ENCODE measurements around the gene RBM43.
"Not testable (repeated sequence)": the region's sequence is repeated elsewhere in the genome, so short reads cannot be mapped to it uniquely, and the experiment has no call there.

RBM43 gene

DNA sequence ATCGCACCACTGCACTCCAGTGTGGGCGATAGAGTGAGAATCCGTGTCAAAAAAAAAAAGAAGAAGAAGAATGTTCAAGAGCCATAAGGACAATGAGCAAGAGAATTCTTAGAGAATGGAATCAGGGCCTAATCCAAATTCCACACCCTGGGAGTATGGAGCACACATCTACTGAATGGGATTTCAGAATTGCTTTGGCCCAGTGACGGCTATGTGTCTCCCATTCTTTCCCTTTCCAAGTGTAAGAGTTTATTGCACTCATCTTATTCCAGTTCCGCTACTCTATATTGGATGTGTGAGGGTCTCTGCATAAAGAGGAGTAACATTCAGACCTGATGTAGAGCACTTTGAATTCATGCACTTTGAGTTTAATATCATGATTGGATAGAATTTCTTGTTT is 5.9 kb upstream of the RBM43 start:
- DNase-seq = no peak

DNA sequence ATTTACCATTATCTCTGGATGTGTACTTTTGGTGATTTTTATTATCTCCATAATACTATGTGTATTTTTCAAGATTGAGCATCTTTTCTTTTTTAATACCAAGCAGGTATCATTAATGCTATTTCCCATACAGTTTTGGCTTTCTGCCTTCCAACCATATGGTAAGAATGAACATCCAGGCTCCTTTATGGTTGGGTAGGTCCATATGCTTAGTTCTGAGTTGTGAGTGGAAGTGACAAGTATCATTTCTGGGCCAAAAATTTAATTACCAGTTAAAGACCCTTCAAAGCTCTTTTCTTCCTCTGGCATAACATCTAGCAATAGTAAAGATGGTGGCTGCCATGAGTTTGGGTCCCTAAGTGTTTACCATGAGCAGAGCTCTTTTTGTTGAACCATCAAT is 4.3 kb upstream of the RBM43 start:
- no peak for DNase-seq

DNA sequence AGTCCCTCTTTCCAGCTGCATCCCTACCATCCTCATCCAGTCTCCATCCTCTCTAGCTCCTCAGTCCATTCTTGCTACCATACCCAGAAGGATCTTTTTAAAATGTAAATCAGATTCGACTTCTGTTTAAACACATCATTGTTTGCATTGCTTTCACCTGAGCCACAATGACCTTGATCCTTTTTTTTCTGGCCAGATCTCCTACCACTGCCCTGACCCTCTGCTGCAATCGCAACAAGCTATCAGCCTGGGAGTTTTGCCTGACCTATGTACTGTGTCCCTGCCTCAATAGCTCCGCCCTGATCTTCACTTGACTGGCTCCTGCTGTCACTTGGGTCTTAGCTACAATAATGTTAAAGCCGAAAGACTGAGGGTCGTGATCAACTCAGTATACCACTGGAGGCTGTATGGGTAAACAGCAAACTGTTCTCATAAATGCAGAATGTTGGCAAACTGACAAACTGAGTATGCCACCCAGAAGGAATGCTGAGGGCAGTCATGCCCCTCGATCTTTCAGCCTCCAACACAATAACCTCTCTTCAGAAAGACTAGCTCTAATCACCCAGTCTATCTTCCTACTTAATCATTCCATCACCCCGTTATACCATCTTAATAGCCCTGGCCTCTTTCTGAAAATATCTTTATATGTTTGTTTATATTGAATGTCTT is 2.6 kb upstream of the RBM43 start:
- DNase-seq = no peak

DNA sequence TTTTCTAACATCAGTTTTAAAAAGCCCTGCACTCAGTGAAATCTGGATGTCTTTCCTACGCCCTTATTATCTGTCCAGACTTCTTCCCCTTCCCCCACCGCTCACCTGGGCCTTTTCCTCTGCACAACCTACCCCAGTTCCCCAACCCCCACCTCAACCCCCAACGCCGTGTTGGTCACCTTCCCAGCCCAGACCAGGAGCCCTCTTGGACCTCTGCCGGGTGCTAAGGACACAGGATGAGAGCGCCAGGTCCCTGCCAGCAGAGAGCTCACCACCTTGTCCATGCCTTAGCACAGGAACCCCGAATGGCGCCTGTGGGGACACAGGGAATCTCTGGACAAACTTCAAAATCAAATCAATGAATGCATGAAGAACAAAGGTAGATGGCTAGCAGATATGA is 966 bp upstream of the RBM43 start:
- DNase-seq = no peak

DNA sequence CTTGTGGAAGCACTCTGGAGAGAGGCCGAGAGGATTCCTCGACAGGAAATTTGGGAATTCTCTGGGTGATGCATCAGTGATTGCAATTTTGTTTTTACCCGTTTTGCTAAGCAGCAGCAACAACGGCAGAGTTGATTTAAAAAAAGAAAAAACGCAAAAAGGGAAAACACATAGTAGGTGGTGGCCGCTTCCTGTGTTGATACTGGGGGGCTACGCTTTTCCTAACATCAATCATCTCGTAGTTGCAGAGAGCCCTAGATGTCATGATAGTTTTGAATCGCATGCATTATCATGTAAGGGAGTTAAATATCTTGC is 271 bp upstream of the RBM43 start:
- DNase-seq = no peak

DNA sequence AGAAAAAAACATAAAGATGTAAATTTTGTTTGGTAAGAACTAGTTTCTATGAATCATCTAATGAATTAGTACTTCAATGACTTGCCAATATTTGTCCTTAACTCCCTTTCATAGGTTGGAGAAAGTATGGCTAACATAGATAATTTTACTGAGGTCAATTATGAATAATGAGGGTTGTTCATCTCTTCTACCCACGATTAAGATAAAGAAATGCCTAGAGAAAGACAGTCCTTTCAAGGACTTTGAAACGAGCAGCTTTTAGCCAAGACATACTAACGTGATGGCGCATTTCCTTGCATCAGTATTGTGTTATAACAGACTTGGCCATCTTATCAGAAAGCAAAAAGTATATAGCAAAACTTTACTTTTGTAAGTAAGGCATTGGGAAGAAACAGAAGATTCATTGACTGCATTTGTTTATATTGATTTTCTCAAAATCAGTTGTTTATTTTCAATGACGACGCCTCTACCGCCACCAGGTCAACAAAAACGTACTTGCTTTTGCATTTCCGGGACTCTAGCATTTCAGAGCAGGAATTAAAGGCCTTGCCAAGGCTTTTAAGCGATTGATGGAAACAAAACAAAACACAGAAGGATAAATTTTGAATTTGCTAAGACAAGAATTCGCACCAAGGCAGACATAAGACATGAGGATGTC is 961 bp downstream of the RBM43 start:
- no peak for DNase-seq

DNA sequence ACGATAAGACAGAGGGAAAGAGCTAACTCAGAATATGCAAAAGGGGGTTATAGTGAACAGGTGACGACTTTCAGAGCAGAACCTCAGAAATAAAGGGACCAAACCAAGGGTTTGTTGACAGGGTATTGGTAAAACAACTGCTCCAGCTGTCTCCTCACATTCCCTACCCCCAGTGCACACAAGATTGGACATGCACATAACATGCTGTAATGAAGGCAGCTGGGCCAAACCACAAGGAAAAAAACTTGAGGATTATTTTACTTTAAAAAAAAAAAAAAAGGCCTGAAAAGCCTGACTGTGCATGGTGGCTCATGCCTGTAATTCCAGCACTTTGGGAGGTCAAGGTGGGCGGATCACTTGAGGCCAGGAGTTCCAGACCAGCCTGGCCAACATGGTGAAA is 3.5 kb downstream of the RBM43 start:
- no peak for DNase-seq

DNA sequence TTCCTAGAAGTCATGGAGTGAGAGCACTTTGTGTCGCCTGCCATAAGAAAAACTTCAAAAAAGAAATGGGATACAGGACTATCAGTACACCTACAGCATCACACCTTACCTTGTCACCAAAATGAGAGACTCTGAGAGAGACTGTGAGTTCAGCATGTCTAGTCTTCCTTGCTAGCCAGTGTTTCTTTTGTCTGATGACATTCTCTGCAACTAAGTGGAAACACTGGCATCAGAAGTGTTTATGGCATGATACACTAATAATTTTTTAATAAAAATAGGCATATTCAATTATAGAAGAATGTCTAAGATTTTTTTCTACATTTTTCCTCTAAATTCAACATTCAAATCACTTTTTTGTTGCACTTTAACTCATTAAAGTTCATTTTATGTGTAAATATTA is 9.0 kb downstream of the RBM43 start:
- no peak for DNase-seq

DNA sequence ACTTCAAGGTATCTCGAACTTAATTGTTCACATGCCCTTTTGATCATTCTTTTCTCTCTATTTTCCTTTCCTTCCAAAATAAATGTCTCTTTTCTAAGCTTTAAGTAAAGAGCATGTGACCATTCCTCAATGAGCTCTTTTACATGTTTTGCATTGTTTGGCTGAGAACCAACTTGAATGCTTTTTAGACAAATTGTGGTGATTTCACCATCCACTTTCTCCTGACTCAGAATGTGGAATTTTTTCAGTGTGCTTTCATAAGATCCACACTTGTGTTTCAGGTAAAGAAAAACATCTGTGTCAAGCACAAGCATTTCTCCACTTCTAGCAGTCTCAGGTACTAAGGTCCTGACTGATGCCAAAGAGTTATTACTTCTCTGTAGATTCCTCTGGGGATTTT is 10.7 kb downstream of the RBM43 start:
- DNase-seq = no peak

DNA sequence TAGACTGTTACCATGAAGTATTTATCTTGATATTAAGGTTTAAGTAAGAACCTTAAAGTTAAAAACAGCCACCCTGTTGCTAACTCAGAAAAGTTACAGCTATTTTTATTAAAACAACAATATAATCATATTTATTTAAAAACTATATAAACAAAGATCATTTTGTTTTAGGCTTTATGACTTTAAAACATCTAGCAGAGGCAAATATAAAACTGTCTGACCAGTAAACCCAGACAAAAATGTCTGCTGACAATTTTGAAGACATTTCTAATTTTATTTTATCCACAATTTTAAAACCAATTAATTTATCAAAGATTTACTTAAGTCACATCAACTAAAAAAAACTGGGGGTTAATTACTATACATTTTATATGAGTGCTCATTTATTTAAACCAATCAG is 14.2 kb downstream of the RBM43 start:
- DNase-seq = no peak

DNA sequence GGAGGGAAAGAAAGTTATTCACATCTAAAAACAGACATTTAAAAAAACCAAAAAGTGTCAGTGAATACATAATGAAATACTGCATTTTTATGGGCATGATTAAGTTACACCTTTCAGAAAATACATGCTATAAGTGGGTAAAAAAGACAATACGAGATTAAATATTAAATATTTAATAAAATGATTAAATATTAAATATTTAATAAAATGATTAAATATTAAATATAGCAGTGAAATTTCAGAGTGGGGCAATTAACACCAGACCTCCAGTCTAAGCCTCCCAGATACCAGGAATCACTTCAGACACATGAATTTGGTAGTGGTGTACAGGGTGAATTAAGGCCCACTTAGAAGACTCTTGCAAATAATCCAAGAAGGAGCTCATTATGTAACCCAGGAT is 15.5 kb downstream of the RBM43 start:
- DNase-seq = no peak

DNA sequence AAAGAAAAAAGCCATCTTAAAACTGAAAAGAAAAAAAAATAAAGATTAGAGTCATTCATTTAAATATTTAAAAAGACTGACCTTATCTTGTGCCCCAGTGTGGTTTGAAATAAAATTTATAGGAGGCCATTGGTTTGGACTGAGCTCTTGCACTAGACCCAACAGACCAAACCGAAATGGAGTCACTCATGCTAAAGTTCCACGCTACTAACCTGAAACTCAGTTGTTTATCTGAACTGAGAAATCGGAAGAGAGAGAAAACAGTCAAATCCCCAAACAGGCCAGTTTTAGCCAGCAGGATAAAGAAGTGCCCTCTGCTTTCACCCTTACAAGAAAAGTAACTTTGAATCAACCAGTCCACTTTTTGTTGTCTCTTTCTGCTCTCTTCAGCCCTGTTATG is 18.2 kb downstream of the RBM43 start:
- DNase-seq = no peak

DNA sequence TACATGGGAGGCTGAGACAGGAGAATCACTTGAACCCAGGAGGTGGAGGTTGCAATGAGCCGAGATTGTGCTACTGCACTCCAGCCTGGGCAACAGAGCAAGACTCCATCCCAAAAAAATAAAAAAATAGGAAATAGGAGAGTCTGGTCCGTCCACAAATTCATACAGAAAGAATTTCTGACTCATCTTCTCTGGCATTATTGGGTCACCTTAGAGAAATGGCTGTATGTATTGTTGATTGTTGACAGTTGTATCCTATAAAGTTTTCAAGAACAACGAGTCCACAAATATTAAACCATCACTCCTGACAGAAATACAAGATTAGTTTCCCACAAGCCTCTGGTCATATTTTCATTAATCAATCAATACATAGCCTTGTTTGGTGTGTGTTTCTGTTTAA is 20.4 kb downstream of the RBM43 start:
- no peak for DNase-seq

DNA sequence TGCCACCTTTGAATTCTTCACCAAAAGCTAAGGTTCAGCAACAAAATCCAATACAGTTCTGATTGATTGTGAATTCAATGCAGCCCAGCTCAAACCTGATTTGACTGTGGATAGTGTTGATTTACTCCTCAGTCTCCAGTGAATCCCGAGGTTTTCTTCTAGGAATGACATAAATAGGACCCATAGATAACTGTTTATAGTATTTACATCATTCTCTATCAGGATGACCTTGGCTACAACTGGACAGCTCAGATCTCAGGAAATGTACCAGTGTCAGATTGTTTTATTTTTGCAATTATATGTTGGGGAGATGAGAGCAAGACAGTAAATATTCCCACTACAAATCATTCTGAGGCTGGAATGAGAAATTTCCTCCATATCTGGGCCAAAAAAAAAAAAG is 21.2 kb downstream of the RBM43 start:
- no peak for DNase-seq

DNA sequence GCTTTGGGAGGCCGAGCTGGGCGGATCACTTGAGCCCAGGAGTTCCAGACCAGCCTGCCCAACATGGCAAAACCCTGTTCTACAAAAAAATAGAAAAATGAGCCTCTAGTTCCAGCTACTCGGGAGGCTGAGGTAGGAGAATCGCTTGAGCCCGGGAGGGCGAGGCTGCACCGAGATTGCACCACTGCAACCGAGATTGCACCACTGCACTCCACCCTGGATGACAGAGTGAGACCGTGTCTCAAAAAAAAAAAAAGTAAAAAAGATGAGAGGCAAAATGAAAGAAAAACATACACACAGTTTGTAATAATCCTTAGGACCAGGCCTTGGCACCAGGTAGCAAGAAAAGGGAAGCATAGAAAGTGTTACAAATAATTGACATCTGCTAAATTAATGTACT is 22.0 kb downstream of the RBM43 start:
- DNase-seq = no peak

DNA sequence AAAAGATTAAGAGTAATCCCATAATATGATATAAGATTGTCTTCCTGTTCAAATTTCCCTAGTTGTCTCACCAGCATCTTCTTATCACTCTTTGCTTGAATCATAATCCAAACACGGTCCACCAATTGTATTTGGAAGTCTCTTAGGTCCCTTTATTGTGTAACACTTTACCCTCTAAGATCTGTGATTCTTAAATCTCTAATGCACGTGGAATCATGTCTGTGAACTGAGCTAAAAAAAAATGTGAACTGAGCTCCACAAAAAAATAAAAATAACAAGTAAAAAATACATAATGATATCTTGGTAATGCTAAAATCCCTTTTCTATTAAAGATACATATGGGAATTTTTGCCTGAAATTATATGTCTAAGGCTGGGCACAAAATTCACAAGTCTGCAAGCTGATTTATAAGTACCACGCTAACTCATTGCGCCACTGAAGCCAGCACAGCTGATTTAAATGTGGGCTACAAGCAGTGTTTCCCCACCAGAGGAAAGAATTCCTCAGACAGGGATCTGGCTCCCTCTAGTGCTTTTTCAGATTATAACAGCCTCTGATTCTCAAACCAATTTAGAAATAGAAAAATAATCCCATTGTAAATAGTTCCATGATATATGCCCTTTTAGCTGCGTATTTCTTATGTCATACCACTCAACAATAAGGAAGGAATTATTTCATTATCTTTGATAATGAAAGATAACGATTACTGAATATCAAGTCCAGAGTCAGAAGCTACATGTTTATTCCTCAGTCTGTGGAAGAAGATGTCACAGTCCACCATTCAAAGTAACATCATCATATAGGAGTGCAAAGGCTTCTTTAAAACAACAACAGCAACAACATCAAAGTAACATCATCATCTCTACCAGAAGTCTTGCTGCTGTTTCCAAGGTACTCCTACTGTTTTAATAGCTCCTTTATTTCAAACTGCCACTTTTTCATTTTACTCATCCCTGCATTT is 22.9 kb downstream of the RBM43 start:
- peak; percentile 10 for DNase-seq

DNA sequence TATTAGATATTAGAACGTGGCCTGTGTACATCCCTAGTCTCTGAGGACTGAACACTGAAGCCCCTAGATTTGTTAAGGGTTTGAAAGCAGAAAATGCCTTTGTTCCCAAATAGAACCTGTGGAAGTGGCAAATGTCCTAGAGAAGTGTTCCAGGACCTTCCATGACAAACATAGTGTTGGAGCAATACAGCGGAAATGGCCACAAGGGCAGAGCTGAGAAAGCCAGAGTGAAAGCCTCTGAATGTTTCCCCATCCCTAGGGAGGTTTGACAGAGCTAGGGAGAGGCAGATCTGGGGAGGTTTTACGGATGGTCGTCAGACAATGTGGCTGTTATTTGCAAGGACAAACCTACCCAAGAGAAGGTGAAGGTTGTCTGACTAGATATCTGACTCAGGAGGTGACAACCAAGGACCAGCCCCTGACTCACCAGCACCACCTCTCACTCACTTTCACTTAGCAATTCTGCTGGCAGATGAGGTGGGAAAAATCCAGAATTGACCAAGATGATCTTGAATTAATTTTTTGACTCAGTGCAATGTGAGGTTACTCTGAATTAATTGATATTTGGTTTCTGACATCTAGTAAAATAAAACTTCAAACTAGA is 24.1 kb downstream of the RBM43 start:
- no peak for DNase-seq

DNA sequence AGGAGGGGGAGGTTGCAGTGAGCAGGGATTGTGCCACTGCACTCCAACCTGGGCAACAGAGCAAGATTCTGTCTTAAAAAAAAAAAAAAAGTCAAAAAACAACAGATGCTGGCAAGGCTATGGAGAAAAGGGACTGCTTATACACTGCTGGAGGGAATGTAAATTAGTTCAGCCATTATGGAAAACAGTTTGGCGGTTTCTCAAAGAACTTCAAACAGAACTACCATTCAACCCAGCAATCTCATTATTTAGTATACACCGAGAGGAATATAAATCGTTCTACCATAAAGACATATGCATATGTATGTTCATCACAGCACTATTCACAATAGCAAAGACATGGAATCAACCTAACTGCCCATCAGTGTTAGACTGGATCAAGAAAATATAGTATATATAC is 27.9 kb downstream of the RBM43 start:
- not testable (repeated sequence) for DNase-seq

DNA sequence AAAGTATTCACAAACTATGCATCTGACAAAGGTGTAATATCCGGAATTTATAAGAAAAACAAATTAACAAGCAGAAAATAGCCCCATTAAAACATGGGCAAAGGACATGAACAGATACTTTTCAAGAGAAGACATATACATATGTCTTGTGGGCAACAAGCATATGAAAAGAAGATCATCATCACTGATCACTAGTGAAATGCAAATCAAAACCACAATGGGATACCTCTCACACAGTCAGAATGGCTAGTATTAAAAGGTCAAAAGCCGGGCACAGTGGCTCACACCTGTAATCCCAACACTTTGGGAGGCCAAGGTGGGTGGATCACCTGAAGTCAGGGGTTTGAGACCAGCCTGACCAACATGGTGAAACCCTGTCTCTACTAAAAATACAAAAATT is 28.4 kb downstream of the RBM43 start:
- not testable (repeated sequence) for DNase-seq

DNA sequence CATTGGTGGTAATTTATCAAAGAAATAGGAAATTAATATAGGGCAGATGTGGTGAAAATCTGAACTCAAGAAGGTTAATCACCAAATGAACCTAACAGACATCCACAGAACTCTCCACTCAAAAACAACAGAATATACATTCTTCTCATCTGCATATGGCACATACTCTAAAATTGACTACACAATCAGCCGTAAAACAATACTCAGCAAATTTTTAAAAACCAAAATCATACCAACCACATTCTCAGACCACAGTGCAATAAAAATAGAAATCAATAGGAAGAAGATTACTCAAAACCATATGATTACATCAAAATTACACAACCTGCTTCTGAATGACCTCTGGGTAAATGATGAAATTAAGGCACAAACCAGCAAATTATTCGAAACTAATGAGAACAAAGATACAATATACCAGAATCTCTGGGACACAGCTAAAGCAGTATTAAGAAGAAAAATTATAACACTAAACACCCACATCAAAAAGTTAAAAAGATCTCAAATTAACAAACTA is 31.0 kb downstream of the RBM43 start:
- no peak for DNase-seq

DNA sequence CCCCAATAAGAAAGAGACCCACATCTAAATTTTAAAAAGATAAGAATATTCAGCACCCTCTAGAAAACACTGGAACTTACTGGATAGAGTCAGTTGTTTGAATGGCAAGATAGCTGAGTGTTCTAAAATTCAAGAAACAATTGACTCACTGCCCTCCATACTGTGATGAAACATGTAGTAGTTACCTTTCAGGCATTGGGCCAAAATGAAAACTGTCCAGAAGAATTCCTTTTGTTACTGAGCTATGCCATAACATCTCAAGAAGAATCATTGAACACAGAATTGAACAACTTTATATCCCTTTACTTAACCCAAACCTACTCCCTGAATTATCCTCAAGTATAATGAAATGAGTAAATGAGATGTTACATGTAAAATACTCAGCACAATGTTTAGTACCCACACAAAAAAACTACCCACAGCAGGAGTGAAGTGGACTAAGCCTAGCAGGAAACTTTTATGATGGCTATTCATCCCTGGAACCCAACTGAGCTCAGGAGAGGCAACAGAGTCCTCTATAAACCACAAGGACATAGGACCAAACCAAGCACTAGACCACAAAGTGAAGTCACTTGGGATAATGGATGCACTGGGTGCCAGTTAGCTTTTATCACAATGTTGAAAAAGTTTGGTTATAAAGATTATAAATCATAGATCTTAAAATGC is 32.7 kb downstream of the RBM43 start:
- no peak for DNase-seq

DNA sequence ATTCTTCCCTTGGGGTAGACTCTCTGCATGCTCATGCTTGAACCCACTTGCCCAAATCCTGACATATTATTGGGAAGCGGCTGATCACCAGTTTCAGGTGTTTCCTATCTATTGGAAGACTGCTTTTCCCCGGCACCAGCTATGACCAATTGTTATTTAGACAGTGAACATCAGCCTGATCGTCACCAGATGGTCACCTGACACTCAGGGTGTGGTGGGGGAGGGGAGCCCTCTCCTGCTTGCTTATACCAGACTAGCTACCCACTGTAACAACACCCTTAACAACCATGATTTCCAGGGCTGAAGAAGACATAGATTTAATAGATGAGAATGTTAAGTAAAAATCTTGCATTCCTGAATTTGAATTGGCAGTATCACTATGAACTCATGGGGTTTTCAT is 44.3 kb downstream of the RBM43 start:
- no peak for DNase-seq

DNA sequence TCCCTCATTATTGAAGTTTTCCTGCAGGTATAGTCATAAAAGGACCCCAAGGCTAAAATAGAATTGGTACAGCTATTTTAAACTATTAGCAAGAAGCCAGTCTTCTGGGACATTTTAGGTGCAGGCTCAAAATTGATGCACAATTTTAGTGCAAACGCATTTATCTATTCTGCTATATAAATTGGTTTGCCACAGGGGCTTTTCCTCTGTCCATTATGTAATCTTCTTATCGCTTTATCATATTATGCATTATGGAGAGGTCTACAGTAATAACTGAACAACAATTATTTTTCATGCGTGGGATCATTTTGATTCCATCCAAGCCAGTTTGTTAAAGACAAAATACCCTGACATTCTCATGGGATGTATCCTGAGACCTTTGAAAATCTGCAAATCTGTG is 54.6 kb downstream of the RBM43 start:
- no peak for DNase-seq
